ENCODE data around the gene CTTN.

Gene CTTN

GRCh38 chr11:70397983-70398833 lies at the start of gene CTTN:
Gene CTTN (plus strand): TSS chr11:70398529. CDS start chr11:70407298, 8,769 bp downstream.
- DNase-seq (ENCODE audit: low read depth): peak; percentile 6

GRCh38 chr11:70348608-70349007 lies 49.7 kb upstream of the CTTN start:
- DNase-seq (ENCODE audit: low read depth): no peak

- no peak for DNase-seq (ENCODE audit: low read depth)
Observed at GRCh38 chr11:70351646-70352045, 46.7 kb upstream of the CTTN start.

DNA sequence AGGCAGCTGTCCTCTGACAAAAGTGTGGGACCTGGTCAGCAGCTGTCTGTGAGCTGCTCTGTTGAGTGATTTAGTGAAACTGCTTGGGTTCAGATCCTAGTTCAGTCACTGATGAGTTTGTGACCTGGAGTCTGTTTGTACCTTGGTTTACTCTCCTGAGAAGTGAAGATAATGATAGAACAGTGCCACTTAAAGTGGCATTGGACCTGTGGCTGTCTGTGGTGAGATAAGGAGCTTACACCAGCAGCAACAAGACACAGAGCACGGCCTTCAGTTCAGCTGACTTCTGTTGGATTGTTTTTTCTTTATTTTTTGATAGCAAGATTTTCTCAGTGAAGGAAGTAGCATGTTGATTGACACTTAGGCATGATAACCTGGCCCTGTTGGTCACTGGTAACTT lies 46.2 kb upstream of the CTTN start:
- DNase-seq (ENCODE audit: low read depth): no peak

GRCh38 chr11:70352601-70353000 lies 45.7 kb upstream of the CTTN start:
- DNase-seq (ENCODE audit: low read depth): no peak

DNA sequence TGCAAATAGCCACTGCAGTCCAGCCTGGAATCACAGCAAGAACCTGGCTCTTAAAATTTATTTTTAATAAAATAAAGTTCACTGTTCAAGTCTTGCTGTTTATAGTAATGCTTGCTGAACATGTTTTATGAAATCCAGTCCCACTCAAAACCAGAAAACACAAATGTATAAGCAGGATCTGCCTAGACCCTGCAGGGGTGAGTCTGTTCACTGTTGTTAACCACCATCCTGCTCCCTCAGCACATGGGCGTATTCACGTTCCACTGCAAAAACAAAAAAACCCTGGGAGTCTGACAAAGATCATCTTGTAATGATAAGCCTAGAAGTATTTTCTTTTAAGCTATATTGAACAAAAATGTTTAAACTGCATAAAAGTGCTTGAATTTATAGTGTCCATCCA lies 45.0 kb upstream of the CTTN start:
- DNase-seq (ENCODE audit: low read depth): no peak

GRCh38 chr11:70353900-70354568 lies 44.3 kb upstream of the CTTN start:
- DNase-seq (ENCODE audit: low read depth): no peak

DNA sequence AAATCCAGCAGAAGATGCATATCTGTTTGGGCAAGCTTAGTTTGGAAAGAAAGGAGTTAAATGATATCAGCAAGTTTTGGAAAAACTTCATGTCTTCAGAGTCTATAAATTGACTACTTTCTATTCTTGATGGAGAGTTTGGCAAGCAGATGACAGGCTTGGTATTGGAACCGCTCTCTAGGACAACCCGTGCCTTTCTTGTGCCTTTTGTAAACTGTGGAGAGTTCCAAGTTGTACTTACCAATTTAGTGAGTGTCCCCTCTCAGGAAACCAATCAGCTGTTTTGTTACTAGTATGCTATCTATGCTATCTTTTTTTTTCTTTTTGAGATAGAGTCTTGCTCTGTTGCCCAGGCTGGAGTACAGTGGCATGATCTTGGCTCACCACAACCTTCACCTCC lies 43.7 kb upstream of the CTTN start:
- no peak for DNase-seq (ENCODE audit: low read depth)

DNA sequence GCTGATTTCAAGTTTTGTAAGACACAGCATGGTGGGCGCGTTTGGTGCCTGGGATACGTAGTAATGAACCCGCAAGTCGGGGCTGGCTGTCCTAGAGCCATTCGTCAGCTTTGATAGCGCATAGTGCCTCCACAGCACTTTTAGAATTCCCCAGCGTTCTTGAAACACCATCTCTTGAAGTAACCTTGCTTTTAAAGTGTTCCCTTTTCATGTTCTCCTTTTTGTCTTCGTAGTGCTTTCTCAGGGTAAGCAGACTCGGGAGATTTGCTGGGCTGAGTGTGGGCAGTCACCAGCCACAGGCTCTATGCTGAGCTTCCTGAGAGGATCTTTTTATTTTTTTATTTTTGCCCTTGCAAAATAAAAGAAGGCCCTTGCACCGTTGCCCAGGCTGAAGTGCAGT lies 39.6 kb upstream of the CTTN start:
- no peak for DNase-seq (ENCODE audit: low read depth)

DNA sequence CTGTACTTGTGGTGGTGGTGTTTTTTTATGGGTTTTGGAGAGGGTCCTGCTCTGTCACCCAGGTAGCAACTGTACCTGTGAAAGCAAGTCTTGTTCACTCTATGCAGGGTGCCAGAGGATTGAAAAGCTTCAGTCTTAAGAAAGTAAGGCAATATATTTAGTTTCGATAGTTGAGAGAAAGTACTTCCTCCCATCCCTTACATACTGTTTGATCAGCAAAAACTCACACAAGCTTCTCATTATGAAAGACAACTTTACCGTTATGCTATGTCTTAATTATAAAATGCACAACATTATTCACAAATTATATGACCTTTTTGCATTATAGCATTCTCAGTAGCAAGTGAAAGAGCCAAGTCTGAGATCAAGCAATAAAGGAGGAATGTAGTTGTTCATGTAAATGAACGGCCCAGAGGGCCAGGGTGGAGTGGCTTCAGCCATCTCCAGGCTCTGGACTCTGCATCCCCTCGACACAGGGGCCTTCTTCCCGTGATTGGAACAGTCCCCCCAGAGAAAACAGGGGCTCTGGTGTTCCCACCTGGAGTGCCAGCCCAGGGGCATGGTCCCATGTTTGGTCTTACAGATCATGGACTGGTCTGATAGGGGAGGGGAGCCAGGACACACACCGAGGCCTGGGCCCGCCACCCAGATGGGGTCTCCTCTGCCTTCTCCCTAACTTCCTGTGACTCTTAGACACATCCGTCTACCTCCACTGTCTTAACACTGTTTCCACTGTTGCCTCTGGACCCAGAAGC lies 38.7 kb upstream of the CTTN start:
- no peak for DNase-seq (ENCODE audit: low read depth)

- DNase-seq (ENCODE audit: low read depth): no peak
Observed at GRCh38 chr11:70360211-70360610, 38.1 kb upstream of the CTTN start.

DNA sequence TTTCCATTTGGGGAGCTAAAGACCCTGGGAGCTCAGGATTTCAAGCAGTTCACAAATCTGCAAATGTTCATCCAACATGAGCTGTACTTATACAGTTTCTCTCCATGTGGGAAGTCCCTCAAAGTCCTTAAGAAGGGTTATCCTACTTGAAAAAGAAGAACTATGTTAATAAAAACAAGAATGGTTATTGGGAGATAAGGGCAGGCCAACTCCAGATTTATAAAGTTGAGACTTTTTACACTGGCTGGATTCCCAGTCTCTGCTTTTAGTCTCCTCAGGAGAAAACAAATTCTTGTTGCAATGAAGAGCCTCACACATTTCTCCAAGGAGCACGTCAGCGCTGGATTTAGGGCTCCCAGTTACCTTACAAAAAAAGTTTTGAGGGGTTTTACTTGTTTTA lies 34.2 kb upstream of the CTTN start:
- DNase-seq (ENCODE audit: low read depth): no peak

DNA sequence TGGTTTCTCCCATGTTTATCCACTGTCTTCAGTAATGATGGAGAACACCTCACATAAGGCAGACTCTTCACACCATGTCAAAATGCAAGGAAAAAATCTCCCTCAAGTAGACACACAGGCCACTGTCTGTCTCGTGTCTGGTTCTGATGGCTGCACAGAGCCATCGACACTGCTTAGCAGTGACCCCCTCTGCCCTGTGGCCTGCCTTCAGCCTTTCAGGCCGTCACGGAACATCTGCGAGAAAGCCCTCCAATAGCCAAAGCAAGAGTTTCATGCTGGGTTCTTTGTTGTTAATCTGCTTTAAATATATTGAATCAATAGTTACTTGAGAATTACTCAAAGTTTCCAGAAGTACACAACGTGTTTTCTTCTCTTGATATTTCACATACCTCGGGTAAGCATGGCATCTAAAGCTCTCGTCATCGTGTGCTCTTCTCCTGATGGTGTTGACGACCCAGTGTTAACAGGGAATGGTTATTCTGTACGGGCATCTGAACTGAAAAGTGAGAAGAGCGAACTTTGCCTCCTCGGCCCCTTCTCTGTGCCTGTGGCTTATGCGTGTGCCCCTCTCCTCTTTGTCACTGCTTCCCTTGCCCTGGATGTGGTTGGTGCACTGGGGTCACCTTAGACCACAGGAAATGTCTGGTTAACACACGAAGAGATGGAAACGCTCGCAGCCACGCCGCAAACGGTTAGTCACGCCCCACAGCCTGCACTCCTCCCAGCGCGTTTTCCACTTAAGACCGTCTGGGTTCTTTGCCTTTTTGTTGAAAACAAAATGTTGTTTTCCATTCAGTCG lies 33.4 kb upstream of the CTTN start:
- DNase-seq (ENCODE audit: low read depth): no peak

DNA sequence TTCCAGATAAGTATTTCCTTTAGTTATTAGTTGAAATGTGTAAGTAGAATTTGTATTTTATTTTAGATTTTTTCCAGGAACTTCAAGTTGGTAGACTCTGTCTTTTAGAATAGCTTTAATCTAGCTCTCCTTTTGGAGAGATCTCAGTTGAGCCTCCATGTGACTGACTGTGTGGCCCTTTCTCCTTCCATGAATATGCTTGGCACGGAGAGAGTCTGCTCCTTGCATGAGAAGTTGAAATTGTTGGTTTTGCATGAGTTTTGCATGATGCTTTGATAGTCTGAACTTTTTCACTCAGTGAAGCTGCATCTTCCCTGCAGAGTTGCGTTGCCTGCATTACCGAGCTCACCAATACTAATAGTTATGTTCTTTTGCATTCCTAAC lies 32.8 kb upstream of the CTTN start:
- DNase-seq (ENCODE audit: low read depth): no peak

DNA sequence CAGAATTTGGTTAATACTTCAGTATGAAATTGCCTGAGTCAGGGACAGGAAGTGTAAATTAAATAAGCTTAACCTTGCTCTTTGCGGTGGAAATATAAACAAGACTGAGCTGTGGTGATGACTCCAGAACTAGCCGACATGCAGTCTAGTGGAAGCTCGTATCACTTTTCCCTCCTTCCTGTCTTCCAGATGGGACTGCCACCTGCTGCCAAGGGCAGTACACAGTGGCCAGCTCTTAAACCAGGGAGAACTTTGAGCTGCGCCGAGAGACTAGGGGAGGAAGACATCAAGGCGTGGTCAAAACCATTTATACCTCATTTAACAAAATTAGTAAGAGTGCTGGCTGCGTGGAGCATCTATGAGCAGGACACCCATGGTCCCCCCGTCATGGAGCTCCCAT lies 31.3 kb upstream of the CTTN start:
- no peak for DNase-seq (ENCODE audit: low read depth)

DNA sequence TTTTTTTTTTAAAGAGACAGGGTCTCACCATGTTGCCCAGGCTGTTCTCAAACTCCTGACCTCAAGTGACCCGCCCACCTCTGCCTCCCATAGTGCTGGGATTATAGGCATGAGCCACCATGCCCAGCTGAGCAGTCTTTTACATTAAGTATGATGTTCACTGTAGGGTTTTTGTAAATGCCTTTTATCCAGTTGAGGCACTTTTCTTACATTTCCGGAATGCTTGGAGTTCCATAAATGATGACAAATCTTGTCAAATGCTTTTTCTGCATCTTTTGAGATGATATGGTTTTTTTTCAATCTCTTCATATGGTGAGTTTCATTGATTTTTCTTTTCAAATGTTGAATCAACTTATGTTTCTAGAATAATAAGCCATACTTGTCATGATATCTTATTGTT lies 29.4 kb upstream of the CTTN start:
- no peak for DNase-seq (ENCODE audit: low read depth)

DNA sequence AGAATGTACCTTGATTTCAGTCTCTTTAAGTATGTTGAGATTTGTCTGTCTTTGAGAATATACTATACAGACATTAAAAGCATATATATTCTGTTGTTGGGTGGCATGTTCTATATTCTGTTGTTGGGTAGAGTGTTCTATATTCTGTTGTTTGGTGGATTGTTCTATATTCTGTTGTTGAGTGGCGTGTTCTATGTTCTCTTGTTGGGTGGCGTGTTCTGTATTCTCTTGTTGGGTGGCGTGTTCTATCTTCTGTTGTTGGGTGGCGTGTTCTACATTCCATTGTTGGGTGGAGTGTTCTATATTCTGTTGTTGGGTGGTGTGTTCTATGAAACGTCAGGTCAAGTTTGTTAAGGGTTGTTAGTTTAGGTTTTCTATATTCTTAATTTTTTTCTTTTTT lies 27.1 kb upstream of the CTTN start:
- no peak for DNase-seq (ENCODE audit: low read depth)

DNA sequence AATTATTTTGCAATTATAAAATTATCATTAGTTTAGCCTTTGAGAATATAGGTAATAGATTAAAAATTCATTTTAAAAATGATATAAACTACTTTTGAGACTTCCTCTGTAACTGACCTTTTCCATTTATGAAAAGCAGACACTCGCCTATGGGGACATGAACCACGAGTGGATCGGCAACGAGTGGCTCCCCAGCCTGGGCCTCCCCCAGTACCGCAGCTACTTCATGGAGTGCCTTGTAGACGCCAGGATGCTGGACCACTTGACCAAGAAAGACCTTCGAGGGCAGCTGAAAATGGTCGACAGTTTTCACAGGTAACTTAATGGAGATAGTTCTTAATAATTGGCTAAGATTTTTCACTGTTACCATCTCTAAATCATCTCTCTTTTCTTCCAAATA lies 26.3 kb upstream of the CTTN start:
- no peak for DNase-seq (ENCODE audit: low read depth)

GRCh38 chr11:70376621-70377020 lies 21.7 kb upstream of the CTTN start:
- no peak for DNase-seq (ENCODE audit: low read depth)

GRCh38 chr11:70377645-70378044 lies 20.7 kb upstream of the CTTN start:
- no peak for DNase-seq (ENCODE audit: low read depth)

- DNase-seq (ENCODE audit: low read depth): no peak
Observed at GRCh38 chr11:70378506-70379134, 19.7 kb upstream of the CTTN start.

- DNase-seq (ENCODE audit: low read depth): no peak
Observed at GRCh38 chr11:70381350-70381749, 17.0 kb upstream of the CTTN start.

Measured in non-pigmented ciliary epithelial cell (primary cell).